ENCODE data around the gene POGK.

The POGK gene

DNA sequence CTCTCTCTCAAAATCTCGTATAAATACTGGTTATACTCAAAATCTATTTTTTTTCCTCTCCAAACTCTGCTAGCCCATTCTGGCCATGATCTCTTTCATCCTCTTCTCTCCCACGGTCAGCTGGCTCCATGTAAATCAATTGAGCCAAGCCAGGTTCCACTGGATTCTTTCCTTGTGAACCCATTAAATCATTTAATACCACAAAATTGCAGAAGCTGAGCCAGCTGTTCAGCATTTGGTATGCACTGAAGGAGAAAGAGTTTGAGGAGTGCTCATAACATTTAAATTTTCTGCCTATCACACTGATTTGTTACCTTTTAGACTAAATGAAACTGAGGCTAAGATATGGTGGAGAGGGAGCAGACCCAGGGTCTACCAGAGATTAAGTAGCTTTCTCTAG is 65.9 kb downstream of the POGK start:
- no peak for DNase-seq

DNA sequence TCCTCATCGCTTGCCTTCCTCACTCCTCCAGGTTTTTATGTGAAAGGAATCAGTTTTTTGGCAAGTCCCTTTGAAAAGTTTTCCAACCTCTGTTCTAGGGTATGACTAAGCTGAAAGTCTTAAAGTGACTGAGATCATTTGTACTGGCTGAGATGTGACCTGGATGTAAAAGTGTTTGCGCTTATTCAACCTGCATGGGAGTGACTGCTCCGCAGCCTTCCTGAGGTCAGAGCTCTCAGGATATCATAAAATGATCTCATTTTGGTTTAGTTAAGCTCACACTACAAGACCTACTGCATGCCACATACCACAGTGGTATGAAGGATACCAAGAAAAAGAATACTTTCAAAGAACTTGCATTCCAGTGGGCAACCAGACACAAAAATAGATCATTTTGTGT is 66.6 kb downstream of the POGK start:
- DNase-seq: no peak
